ENCODE data around the gene PHACTR3.

GRCh38 chr20:59602546-59603080 is 1.7 kb upstream of the PHACTR3 start:
- TF ChIP-seq ATF3 (IDR thresholded peaks at IDR 0.05) = no peak
- no peak for TF ChIP-seq ZBTB33 (IDR thresholded peaks at IDR 0.05)
- no peak for TF ChIP-seq CTCF (IDR thresholded peaks at IDR 0.05; ENCODE audit: low read depth, low read length, missing input control)
- TF ChIP-seq GABPA (IDR thresholded peaks at IDR 0.05 in 1 of 2, conservative IDR thresholded peaks at IDR 0.05 in 1 of 2) = no peak
- no peak for TF ChIP-seq MAX (IDR thresholded peaks at IDR 0.05)
- TF ChIP-seq YY1 (IDR thresholded peaks at IDR 0.05) = no peak
- no peak for TF ChIP-seq JUND (IDR thresholded peaks at IDR 0.05)
- no peak for TF ChIP-seq TAF1 (conservative IDR thresholded peaks at IDR 0.05)
- TF ChIP-seq SP1 (IDR thresholded peaks at IDR 0.05) = no peak
- no peak for TF ChIP-seq HNF4G (IDR thresholded peaks at IDR 0.05)
- no peak for TF ChIP-seq EGR1 (IDR thresholded peaks at IDR 0.05; ENCODE audit: low read depth in 2 of 2)
- no peak for TF ChIP-seq REST (IDR thresholded peaks at IDR 0.05)
- TF ChIP-seq HNF4A (conservative IDR thresholded peaks at IDR 0.05) = no peak
- no peak for TF ChIP-seq NR2F2 (IDR thresholded peaks at IDR 0.05)

All from liver (tissue), 3 donors.